ENCODE data around the gene TEX2. TPM values are rescaled to one million over a fixed set of nuclear protein-coding genes. Genes with fewer than 3 reads are reported as not detected.

Gene TEX2
- total RNA-seq, 2 donors from 2014 or later = 24.6 to 27.4 TPM

GRCh38 chr17:64153565-64154312 is 109.3 kb downstream of the TEX2 start:
- no peak for DNase-seq (ENCODE audit: low spot score)
- intact Hi-C loops (cut with DNase I) = loop anchor here in 1 of 2 donors (10.0 kb wide), 1 partner anchor 121 kb away; no protein-coding TSS in a partner anchor

DNA sequence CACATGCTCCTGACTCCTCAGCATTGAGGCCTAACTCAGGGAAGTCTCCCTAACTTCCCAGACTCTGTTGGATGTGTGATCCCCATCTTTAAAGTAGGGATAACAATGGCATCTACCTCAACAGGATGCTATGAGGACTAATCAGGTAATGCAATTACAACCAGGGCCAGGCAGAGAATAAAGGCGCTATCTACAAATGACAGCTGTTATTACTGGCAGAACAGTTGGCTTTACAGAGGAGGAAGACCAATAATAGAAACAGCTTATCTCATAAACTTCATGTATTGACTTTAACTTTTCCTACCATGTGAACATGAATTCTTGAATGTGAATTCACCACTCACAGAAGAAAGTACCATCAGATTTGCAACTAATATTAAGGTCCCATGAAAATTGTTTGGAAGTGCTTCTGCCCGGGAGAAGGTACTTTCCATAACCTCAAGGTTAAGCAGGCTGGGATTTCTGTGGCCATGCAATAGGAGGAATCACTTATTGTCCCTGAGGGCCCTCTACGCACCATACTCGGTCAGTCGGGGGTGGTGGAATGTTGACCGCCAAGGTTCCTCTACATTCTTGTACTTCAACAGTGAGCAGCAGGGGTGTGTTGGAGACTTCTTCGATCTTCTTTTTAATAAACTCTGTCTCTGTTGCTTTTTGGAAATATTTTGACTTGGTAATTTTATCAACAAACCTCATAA is 110.5 kb downstream of the TEX2 start:
- intact Hi-C loops (cut with DNase I) = loop anchor here in 1 of 2 donors (10.0 kb wide), 1 partner anchor 122 kb away; no protein-coding TSS in a partner anchor
- no peak for DNase-seq (ENCODE audit: low spot score)

GRCh38 chr17:64151016-64151368 is 112.1 kb downstream of the TEX2 start:
- no peak for DNase-seq (ENCODE audit: low spot score)
- intact Hi-C loops (cut with DNase I) = loop anchor here in 1 of 2 donors (10.0 kb wide), 1 partner anchor 124 kb away; no protein-coding TSS in a partner anchor

DNA sequence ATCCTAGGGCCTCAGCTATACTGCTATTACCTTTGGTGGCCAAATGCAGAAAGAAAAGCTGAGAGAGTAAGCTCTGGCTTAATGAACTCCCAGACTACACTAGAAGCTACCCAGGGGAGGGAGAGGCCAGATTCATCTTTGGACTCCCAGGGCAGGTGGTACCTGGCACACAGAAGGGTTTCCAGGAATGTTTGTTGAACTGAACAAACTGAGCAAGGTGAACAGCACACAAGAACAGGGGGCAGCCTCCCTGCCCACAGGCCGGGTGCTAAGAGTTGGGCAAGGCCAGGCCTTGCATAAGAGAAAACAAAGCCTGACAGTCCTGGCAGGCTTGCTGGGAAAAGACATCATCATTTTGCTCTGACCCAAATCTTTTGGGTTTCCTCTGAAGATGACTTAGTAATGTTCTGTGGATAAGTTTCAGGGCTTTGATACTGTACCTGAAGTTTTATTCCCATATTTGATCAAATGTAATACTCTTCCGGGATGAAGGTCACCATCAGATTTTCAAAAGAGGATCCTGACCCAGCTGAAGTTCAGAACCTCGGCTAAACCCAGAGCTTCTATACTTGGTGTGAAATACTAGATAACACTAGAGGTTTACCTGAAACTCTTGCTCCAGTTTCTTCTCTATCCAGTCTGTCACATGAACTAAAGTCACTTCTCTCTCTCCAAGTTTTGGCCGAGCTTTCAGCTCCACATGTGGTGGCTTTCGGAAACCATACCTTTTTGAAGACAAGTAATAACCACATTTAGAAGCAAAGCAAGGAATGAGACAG is 112.6 kb downstream of the TEX2 start:
- intact Hi-C loops (cut with DNase I) = loop anchor here in 1 of 2 donors (10.0 kb wide), 1 partner anchor 124 kb away; no protein-coding TSS in a partner anchor
- no peak for DNase-seq (ENCODE audit: low spot score)

DNA sequence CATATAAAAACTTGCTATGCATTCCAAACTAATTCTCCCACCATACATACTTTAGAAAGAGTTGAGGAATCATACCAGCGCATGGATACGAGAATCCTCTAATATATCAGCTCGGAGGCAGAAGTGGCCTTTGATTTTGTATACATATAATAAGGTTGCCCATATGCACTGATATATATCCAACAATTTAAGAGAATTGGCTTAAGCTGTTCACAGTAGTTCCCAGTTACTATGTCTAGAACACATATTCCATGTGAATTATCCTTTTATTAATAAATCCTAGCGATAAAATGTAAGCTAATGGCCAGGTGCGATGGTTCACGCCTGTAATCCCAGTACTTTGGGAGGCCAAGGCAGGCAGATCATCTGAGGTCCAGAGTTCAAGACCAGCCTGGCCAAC is 113.9 kb downstream of the TEX2 start:
- intact Hi-C loops (cut with DNase I) = loop anchor here in 1 of 2 donors (10.0 kb wide), 1 partner anchor 116 kb away; the partner anchor contains the start of gene TEX2
- no peak for DNase-seq (ENCODE audit: low spot score)

- no peak for DNase-seq (ENCODE audit: low spot score)
- intact Hi-C loops (cut with DNase I) = loop anchor here in 1 of 2 donors (10.0 kb wide), 1 partner anchor 116 kb away; the partner anchor contains the start of gene TEX2
These were observed 114.4 kb downstream of the TEX2 start for GRCh38 chr17:64148699-64149098.

DNA sequence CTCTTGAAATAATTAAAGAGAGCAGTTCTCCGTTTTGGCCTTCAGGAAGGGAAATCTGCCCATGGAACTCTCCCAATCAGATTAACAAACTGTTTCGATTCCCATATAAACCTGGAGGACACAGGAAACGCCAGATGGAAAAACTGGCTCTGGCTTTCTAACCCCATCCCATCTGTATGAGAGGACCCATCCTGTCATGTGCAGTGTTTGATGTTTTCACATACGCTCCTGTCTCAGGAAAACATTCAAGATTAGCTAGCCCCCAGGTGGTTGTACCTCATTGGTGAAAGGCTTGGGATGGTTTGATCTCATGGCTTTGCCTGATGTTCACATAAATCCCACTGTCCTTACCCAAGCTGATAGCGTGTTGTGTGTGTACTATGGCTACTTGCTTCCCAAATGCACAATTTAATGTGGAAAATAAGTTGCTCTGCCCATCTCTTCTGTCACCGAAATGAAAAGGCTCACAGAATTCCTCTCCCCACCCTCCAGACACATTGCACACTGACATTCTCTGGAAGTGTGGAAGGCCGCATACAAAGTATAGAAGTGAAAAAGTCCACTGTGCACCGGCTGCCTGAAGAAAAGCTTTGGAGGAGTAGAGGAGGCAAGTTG is 114.9 kb downstream of the TEX2 start:
- DNase-seq (ENCODE audit: low spot score) = no peak
- intact Hi-C loops (cut with DNase I) = loop anchor here in 1 of 2 donors (10.0 kb wide), 1 partner anchor 117 kb away; the partner anchor contains the start of gene TEX2

DNA sequence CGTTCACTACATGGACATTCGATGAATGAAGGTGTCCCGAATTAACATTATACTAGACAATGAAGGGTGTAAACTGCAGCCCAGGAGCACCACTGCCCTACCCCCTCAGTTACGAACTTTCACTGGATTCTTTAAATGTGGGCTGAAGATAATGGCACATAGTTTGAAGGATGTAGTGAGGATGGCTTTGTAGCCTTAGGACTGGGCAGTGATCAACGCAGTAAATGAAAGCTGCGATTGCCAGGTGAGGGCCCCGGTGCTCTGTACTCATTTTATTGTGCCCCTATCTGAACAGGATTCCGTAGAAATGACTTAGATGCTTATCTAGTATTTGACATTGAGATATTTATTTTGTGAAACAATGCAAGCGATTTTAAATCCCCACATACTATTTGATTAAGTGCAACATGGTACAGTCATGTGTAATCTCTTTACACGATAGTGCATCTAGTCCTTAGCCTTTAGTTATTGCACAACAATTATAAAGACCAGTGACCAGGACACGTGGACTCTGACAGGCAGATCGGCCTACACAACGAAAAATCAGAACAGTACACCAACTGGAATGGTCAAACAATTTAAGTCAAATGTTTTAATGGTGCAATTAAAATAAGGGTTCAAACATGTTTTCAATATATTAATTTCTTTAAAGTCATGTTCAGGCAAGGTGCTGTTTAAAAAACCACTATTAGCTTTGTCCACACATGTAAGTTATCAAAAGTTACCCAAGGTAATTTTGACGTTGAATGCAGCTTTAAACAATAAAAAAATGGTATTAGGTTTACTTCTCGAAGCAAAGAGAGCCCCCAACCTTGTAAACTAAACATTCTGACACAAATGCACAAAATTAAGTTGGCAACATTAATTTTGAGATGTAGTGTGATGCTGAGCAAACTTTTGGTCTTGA is 115.7 kb downstream of the TEX2 start:
- no peak for DNase-seq (ENCODE audit: low spot score)
- intact Hi-C loops (cut with DNase I) = loop anchor here in 1 of 2 donors (10.0 kb wide), 1 partner anchor 117 kb away; the partner anchor contains the start of gene TEX2

GRCh38 chr17:64146418-64147109 is 116.5 kb downstream of the TEX2 start:
- intact Hi-C loops (cut with DNase I) = loop anchor here in 1 of 2 donors (10.0 kb wide), 1 partner anchor 118 kb away; the partner anchor contains the start of gene TEX2
- DNase-seq (ENCODE audit: low spot score) = peak; percentile 89

GRCh38 chr17:64145751-64146417 is 117.2 kb downstream of the TEX2 start:
- intact Hi-C loops (cut with DNase I) = loop anchor here in 1 of 2 donors (10.0 kb wide), 1 partner anchor 119 kb away; the partner anchor contains the start of gene TEX2

GRCh38 chr17:64145375-64145750 is 117.7 kb downstream of the TEX2 start:
- DNase-seq (ENCODE audit: low spot score) = no peak
- intact Hi-C loops (cut with DNase I) = loop anchor here in 1 of 2 donors (10.0 kb wide), 1 partner anchor 119 kb away; the partner anchor contains the start of gene TEX2

More at GRCh38 chr17:64145751-64146417, 117.2 kb downstream of the TEX2 start:
- peak; percentile 99 for DNase-seq (ENCODE audit: low spot score)

DNA sequence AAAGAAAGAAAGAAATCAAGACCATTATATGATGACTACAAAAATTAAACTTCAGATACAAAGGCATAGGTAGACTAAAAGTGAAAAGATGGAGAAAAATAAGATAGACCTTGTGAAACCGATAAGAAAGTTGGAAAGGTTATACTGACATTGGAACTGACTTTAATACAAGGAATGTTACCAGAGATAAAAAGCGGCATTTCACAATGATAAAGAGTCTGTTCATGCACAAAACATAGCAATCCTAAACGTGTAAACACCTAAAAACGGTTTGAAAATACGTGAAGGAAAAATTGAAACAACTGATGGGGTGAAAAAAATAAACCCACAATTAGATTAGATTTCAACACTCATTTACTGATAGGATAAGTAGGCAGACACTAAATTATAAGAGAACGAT is 123.5 kb downstream of the TEX2 start:
- intact Hi-C loops (cut with DNase I) = loop anchor here in 1 of 2 donors (10.0 kb wide), 2 partner anchors 145 to 225 kb away; partner anchors contain the start of genes CSHL1 and GH1
- DNase-seq (ENCODE audit: low spot score) = no peak

GRCh38 chr17:64138441-64138840 is 124.6 kb downstream of the TEX2 start:
- intact Hi-C loops (cut with DNase I) = loop anchor here in 1 of 2 donors (10.0 kb wide), 2 partner anchors 146 to 224 kb away; partner anchors contain the start of genes CSHL1 and GH1
- no peak for DNase-seq (ENCODE audit: low spot score)

- intact Hi-C loops (cut with DNase I) = loop anchor here (2.0 to 10.0 kb wide), 6 partner anchors 53 to 220 kb away; partner anchors contain the start of genes GH1 (in 2 of the 2) and CSHL1 (in 1 of the 2)
- no peak for DNase-seq (ENCODE audit: low spot score)
These were observed 128.1 kb downstream of the TEX2 start for GRCh38 chr17:64135000-64135399.

DNA sequence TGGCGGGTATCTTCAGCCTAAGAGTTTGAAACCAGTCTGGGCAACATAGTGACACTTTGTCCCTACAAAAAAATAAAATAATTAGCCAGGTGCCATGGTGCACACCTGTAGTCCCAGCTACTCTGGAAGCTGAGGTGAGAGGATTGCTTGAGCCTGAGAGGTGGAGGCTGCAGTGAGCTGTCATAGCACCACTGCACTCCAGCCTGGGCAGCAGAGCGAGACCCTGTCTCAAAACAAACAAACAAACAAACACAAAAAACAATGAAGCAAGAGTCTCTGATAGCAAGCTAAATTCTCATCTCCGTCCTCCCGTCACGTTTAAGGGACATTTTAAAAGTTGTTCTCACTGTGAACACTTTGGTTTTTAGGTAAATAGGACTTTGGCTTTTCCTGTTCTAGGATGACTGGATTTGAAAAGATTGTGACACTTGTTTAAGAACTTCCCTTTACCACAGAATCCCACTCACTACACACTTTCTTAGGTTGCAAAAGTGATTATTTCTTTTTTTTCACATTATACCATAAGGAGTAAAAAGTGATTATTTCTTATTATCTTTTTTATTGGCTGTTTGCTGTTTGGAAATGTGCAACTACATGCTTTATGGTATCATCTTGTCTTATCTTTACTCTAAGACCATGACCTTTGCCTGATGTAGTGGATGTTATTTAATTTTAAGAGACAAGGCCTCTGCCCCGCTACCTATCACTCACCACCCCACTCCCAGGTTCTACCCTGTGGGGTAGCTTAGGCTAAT is 128.7 kb downstream of the TEX2 start:
- DNase-seq (ENCODE audit: low spot score) = no peak
- intact Hi-C loops (cut with DNase I) = loop anchor here (2.0 to 10.0 kb wide), 6 partner anchors 52 to 220 kb away; partner anchors contain the start of genes GH1 (in 2 of the 2) and CSHL1 (in 1 of the 2)

Data from posterior vena cava (tissue), 2 donors.